HG02571 (cell line): ENCODE data around the gene MTIF2.
"Not testable (repeated sequence)": the region's sequence is repeated elsewhere in the genome, so short reads cannot be mapped to it uniquely, and the experiment has no call there.

ENCODE experiments used
- ATAC-seq: cut with Tn5 transposase; IDR thresholded peaks from one replicate; pipeline ENCODE4 v1.9.1; 2021; ENCODE audit warnings: mild to moderate bottlenecking, moderate library complexity; ENCODE audit not compliant: unreplicated experiment

The MTIF2 gene

GRCh38 chr2:55204536-55204935, 64.5 kb downstream of the MTIF2 start:
- ATAC-seq = no peak

DNA sequence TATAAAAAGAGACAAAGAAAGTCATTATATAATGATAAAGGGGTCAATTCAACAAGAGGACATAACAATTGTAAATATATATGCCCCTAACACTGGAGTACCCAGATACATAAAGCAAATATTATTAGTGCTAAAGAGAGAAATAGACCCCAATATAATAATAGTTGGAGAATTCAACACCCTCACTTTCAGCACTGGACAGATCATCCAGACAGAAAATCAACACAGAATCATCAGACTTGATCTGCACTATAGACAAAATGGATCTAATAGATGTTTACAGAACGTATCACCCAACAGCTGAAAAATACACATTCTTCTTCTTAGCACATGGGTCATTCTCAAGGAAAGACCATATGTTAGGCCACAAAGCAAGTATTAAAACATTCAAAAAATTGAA, 68.6 kb downstream of the MTIF2 start:
- ATAC-seq = no peak

DNA sequence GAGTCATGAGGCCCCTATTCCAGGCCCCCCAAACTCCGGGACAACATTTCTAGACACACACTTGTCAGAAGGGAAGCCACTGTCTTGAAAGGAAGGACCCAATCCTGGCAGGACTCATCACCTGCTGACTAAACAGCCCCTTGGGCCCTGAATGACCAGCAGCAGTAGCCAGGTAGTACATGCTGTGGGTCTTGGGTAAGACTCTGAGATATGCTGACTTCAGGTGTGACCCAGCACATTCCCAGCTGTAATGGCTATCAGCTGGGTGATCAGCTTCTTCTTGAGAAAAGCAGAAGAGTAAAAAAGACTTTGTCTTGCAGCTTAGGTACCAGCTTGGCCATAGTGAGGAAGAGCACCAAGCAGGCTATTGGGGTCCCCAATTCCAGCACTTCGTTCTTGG, 72.5 kb downstream of the MTIF2 start:
- ATAC-seq = no peak

GRCh38 chr2:55191888-55192287, 77.1 kb downstream of the MTIF2 start:
- not testable (repeated sequence) for ATAC-seq

- not testable (repeated sequence) for ATAC-seq
Observed at GRCh38 chr2:55186837-55187236, 82.2 kb downstream of the MTIF2 start.
